GM12878 (cell line): ENCODE measurements around the gene LANCL1. TPM values are rescaled to one million over a fixed set of nuclear protein-coding genes. Genes with fewer than 3 reads are reported as not detected.
"Not testable (repeated sequence)": the region's sequence is repeated elsewhere in the genome, so short reads cannot be mapped to it uniquely, and the experiment has no call there.

Experiments used
- ATAC-seq: fragments of 200-7000 bp; cut with Tn5 transposase; 3 replicates; pipeline ENCODE4 v1.9.1; 2020; ENCODE audit warnings: mild to moderate bottlenecking, moderate library complexity
- BruUV-seq: library from RNA; stranded (reverse); fragments of 400-500 nt; replicated peaks from 2 replicates; lab custom pipeline; 2021; lab: Mats Ljungman, UMichigan
- CTCF ChIA-PET: fragments of 300-600 bp; sonication (Branson Sonifier 250); formaldehyde crosslinking; extraction: SDS; loops from one replicate; lab custom pipeline; 2021; ENCODE audit warnings: inconsistent platforms; lab: Yijun Ruan, JAX
- POLR2A ChIA-PET: fragments of 350-600 bp; formaldehyde crosslinking; extraction: SDS; loops from one replicate; lab custom pipeline; 2021; ENCODE audit warnings: inconsistent platforms; lab: Charles Lee
- RAD21 ChIA-PET: fragments of 300-600 bp; sonication (Branson Sonifier 250); formaldehyde crosslinking; loops from one replicate; lab custom pipeline; 2023; ENCODE audit warnings: antibody characterized with exemption; ENCODE audit not compliant: unreplicated experiment; lab: Charles Lee
- SMC1A ChIA-PET: fragments of 300-600 bp; sonication (Branson Sonifier 250); formaldehyde crosslinking; loops from one replicate; lab custom pipeline; 2023; ENCODE audit not compliant: unreplicated experiment, uncharacterized antibody; lab: Charles Lee
- DNase-seq: peaks from one replicate; pipeline ENCODE4 v3.0.0-alpha.2; 2011; ENCODE audit warnings: low read depth, low spot score
- FAIRE-seq: peaks from 3 replicates; lab custom pipeline; 2011; peaks lifted over from hg19 to GRCh38; lab: Jason Lieb, UNC
- H2AFZ ChIP-seq: 2 replicates; pipeline ENCODE4 v1.6.0; 2011; ENCODE audit warnings: low read depth, low read length, control low read depth; ENCODE audit not compliant: control insufficient read depth
- H3K27ac ChIP-seq: 2 replicates; pipeline ENCODE4 v1.5.1; 2011; ENCODE audit warnings: control low read depth; ENCODE audit not compliant: control insufficient read depth, insufficient read depth
- H3K27me3 ChIP-seq, 2 experiments: replicated peaks in 1 of 2; 2 replicates each; pipeline versions ENCODE4 v1.6.0 to v1.6.1; 2011; ENCODE audit warnings: low read length in 1 of 2; ENCODE audit not compliant: control insufficient read depth in 2 of 2, insufficient read depth in 2 of 2
- H3K36me3 ChIP-seq, 2 experiments: 2 replicates each; pipeline ENCODE4 v1.5.1; 2011; ENCODE audit warnings: low read length in 1 of 2; ENCODE audit not compliant: control insufficient read depth in 2 of 2, insufficient read depth in 2 of 2
- H3K4me1 ChIP-seq: 2 replicates; pipeline ENCODE4 v1.6.1; 2011; ENCODE audit warnings: mild to moderate bottlenecking, low read length, moderate library complexity, mixed read lengths; ENCODE audit not compliant: control insufficient read depth, insufficient read depth
- H3K4me2 ChIP-seq: 2 replicates; pipeline ENCODE4 v1.6.0; 2011; ENCODE audit warnings: control low read depth; ENCODE audit not compliant: control insufficient read depth, insufficient read depth
- H3K4me3 ChIP-seq: fragments of 200-600 bp; sonication (generic); 2 replicates; pipeline ENCODE4 v1.5.1; 2016
- H3K79me2 ChIP-seq: 2 replicates; pipeline ENCODE4 v1.6.0; 2011; ENCODE audit warnings: low read length; ENCODE audit not compliant: control insufficient read depth, insufficient read depth
- H3K9ac ChIP-seq: 2 replicates; pipeline ENCODE4 v1.8.0; 2011; ENCODE audit warnings: low read length, control low read depth, mixed read lengths; ENCODE audit not compliant: control insufficient read depth, insufficient read depth
- H3K9me3 ChIP-seq: replicated peaks from 3 replicates; pipeline ENCODE4 v1.5.1; 2011; ENCODE audit warnings: mild to moderate bottlenecking, low read length; ENCODE audit not compliant: control insufficient read depth, insufficient read depth
- H4K20me1 ChIP-seq: 2 replicates; pipeline ENCODE4 v1.6.0; 2011; ENCODE audit not compliant: control insufficient read depth, insufficient read depth
- EP300 ChIP-seq, 2 experiments: fragments of 150-350 bp in 1 of 2; IDR thresholded peaks; 2 replicates each; pipeline ENCODE4 v1.6.1; 2011 to 2012; ENCODE audit warnings: low read depth in 2 of 2, low read length in 2 of 2, borderline replicate concordance in 1 of 2, improper control_type of control experiment in 1 of 2, inconsistent platforms in 1 of 2; ENCODE audit not compliant: control insufficient read depth in 1 of 2
- FOXK2 ChIP-seq: fragments of 450-650 bp; IDR thresholded peaks from 2 replicates; pipeline ENCODE4 v1.6.1; 2017; ENCODE audit warnings: mild to moderate bottlenecking, moderate library complexity
- MYC ChIP-seq: IDR thresholded peaks from 2 replicates; pipeline ENCODE4 v1.6.1; 2011; ENCODE audit warnings: mild to moderate bottlenecking, low read length, moderate library complexity, inconsistent platforms; ENCODE audit not compliant: insufficient read depth, insufficient replicate concordance, insufficient read length, severe bottlenecking
- USF2 ChIP-seq: IDR thresholded peaks from 2 replicates; pipeline ENCODE4 v1.6.1; 2011; ENCODE audit warnings: low read depth, low read length, improper control_type of control experiment, borderline replicate concordance
- WGBS: methylation state at CpG from one replicate; pipeline ENCODE4 v1.1.6; 2016; ENCODE audit warnings: low lambda C conversion rate; ENCODE audit not compliant: insufficient replicate concordance, insufficient coverage; ENCODE audit errors: missing lambda C conversion rate; 5-methylcytosine and 5-hydroxymethylcytosine counted together
- in situ Hi-C: fragments of 300-500 bp; cut with MboI; formaldehyde crosslinking; loops from 9 replicates; pipeline ENCODE4 v1.14.3; 2018; ENCODE audit warnings: mixed read lengths
- intact Hi-C: fragments of 100-400 bp; cut with micrococcal nuclease; formaldehyde crosslinking; loops from one replicate; pipeline ENCODE4 v1.14.2; 2022; ENCODE audit not compliant: unreplicated experiment
- polyA plus RNA-seq, 11 experiments: library from polyadenylated mRNA; depleted of rRNA in 4 of 11; unstranded in 6 of 11; stranded (reverse) in 5 of 11; fragments of >200 nt; fragmentation: Nextera tagmentation in 4 of 11; fragmentation: Illumina TruSeq in 1 of 11; extraction: Ambion mirVana in 4 of 11; extraction: Trizol in 1 of 11; gene quantifications; 1 replicate in 1 of 11; 2 replicates in 10 of 11; pipeline versions ENCODE4 v1.2.1 to v1.2.3, GENCODE V29; 2011 to 2016; ENCODE audit warnings: inconsistent platforms in 2 of 11, missing spikeins in 2 of 11, low read depth in 1 of 11
- total RNA-seq, 4 experiments: library from RNA; depleted of rRNA in 3 of 4; stranded (reverse); fragments of >200 nt in 3 of 4; fragmentation: Illumina TruSeq in 1 of 4; extraction: Trizol in 1 of 4; gene quantifications; 2 replicates each; pipeline versions ENCODE4 v1.2.1 to v1.2.3, GENCODE V29; 2013 to 2021
- TF ChIP-seq, protein P1 (sequence below): fragments of 450-650 bp; IDR thresholded peaks from 2 replicates; pipeline ENCODE4 v1.6.1; 2017; ENCODE audit warnings: mild to moderate bottlenecking, low read depth, inconsistent platforms; ENCODE audit not compliant: poor library complexity, severe bottlenecking
- TF ChIP-seq, protein P2 (sequence below): fragments of 150-350 bp; IDR thresholded peaks from 2 replicates; pipeline ENCODE4 v1.6.1; 2016; ENCODE audit warnings: low read depth, low read length
- TF ChIP-seq, protein P3 (sequence below): IDR thresholded peaks from 2 replicates; pipeline ENCODE4 v1.6.1; 2011; ENCODE audit warnings: borderline replicate concordance, low read depth, mild to moderate bottlenecking, moderate library complexity, low read length; ENCODE audit not compliant: insufficient read depth, poor library complexity, severe bottlenecking

Gene LANCL1
- total and polyA plus RNA-seq, 10 of the 15 experiments (the other 5 are each of a cell fraction or from before 2014, with no cell fraction given) = 13.6 to 79.1 (median 26.9) TPM

DNA sequence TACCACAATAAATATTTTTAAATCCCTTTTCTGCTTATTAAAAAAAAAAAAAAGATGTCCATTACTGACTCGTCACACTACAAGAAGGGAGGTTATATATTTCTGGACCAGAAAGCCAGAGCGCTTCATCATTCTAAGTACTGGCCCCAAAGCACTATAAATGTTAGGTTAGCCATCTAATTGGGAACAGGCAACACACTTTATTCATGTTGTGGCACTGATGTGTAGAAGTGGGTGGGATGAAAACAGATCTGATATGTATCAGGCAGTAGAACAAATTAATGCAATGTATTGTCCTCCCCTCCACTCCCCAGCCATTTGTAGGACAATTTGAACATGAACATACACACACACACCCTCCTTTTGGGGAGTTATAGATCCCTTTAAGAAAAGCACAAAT lies 24.4 kb downstream of the LANCL1 start (continued):
- TF ChIP-seq, protein P1, sequence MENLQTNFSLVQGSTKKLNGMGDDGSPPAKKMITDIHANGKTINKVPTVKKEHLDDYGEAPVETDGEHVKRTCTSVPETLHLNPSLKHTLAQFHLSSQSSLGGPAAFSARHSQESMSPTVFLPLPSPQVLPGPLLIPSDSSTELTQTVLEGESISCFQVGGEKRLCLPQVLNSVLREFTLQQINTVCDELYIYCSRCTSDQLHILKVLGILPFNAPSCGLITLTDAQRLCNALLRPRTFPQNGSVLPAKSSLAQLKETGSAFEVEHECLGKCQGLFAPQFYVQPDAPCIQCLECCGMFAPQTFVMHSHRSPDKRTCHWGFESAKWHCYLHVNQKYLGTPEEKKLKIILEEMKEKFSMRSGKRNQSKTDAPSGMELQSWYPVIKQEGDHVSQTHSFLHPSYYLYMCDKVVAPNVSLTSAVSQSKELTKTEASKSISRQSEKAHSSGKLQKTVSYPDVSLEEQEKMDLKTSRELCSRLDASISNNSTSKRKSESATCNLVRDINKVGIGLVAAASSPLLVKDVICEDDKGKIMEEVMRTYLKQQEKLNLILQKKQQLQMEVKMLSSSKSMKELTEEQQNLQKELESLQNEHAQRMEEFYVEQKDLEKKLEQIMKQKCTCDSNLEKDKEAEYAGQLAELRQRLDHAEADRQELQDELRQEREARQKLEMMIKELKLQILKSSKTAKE = no peak
- no peak for TF ChIP-seq FOXK2
- TF ChIP-seq EP300 (IDR thresholded peaks at IDR 0.05; ENCODE audit: borderline replicate concordance in 1 of 2, control insufficient read depth in 1 of 2, low read depth in 2 of 2, low read length in 2 of 2) = no peak
- TF ChIP-seq, protein P2, sequence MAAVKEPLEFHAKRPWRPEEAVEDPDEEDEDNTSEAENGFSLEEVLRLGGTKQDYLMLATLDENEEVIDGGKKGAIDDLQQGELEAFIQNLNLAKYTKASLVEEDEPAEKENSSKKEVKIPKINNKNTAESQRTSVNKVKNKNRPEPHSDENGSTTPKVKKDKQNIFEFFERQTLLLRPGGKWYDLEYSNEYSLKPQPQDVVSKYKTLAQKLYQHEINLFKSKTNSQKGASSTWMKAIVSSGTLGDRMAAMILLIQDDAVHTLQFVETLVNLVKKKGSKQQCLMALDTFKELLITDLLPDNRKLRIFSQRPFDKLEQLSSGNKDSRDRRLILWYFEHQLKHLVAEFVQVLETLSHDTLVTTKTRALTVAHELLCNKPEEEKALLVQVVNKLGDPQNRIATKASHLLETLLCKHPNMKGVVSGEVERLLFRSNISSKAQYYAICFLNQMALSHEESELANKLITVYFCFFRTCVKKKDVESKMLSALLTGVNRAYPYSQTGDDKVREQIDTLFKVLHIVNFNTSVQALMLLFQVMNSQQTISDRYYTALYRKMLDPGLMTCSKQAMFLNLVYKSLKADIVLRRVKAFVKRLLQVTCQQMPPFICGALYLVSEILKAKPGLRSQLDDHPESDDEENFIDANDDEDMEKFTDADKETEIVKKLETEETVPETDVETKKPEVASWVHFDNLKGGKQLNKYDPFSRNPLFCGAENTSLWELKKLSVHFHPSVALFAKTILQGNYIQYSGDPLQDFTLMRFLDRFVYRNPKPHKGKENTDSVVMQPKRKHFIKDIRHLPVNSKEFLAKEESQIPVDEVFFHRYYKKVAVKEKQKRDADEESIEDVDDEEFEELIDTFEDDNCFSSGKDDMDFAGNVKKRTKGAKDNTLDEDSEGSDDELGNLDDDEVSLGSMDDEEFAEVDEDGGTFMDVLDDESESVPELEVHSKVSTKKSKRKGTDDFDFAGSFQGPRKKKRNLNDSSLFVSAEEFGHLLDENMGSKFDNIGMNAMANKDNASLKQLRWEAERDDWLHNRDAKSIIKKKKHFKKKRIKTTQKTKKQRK = no peak
- TF ChIP-seq MYC = no peak
- TF ChIP-seq, protein P3, sequence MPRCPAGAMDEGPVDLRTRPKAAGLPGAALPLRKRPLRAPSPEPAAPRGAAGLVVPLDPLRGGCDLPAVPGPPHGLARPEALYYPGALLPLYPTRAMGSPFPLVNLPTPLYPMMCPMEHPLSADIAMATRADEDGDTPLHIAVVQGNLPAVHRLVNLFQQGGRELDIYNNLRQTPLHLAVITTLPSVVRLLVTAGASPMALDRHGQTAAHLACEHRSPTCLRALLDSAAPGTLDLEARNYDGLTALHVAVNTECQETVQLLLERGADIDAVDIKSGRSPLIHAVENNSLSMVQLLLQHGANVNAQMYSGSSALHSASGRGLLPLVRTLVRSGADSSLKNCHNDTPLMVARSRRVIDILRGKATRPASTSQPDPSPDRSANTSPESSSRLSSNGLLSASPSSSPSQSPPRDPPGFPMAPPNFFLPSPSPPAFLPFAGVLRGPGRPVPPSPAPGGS = no peak
- no peak for TF ChIP-seq USF2

DNA sequence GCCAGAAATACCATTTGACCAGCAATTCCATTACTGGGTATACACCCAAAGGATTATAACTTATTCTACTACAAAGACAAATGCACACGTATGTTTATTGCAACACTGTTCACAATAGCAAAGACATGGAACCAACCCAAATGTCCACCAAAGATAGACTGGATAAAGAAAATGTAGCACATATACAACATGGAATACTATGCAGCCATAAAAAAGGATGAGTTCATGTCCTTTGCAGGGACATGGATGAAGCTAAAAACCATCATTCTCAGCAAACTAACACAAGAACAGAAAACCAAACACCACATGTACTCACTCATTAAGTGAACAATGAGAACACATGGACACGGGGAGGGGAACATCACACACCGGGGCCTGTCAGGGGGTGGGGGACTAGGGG lies 25.6 kb downstream of the LANCL1 start:
- POLR2A ChIA-PET, BruUV-seq, H3K9me3 ChIP-seq, H3K27ac ChIP-seq, intact Hi-C loops, H3K4me3 ChIP-seq, RAD21 ChIA-PET, FAIRE-seq, H3K27me3 ChIP-seq, H3K9ac ChIP-seq, H2AFZ ChIP-seq, H3K79me2 ChIP-seq, DNase-seq, ATAC-seq, H3K4me2 ChIP-seq, in situ Hi-C loops, H4K20me1 ChIP-seq, H3K4me1 ChIP-seq: not testable (repeated sequence)
- H3K36me3 ChIP-seq = peaks cover 0 to 12% of the 10 kb centered on the region in 2 experiments; a peak in 3 of 4 replicates
- ChIA-PET SMC1A (interaction anchor here (0.9 kb wide), 1 partner anchor 10 kb away, joined by 4 read pairs; no protein-coding TSS in a partner anchor), CTCF (interaction anchor here (8.7 kb wide), 1 partner anchor 11 kb away, joined by 42 read pairs; no protein-coding TSS in a partner anchor)
- WGBS = 96% methylated on average over 3 of the region's 3 CpGs
